CD4-positive, alpha-beta memory T cell (primary cell): Measurements from ENCODE around the gene ARHGAP6. TPM values are rescaled to one million over a fixed set of nuclear protein-coding genes. Genes with fewer than 3 reads are reported as not detected.

Experiments used
- CTCF ChIA-PET: fragments of 350-600 bp; sonication (Branson Sonifier 250); formaldehyde crosslinking; loops from one replicate; lab custom pipeline; 2021; ENCODE audit warnings: inconsistent platforms; ENCODE audit not compliant: partially characterized antibody; lab: Charles Lee
- POLR2A ChIA-PET: fragments of 350-600 bp; sonication (Branson Sonifier 250); formaldehyde crosslinking; loops from one replicate; lab custom pipeline; 2021; ENCODE audit not compliant: partially characterized antibody; lab: Charles Lee
- DNase-seq, 5 donors: peaks; one replicate each; pipeline versions ENCODE4 v3.0.0 to v3.0.0-alpha.2; 2020 to 2022; ENCODE audit warnings: mixed read lengths in 1 of 5
- H3K27ac ChIP-seq: one replicate; pipeline ENCODE4 v1.7.0; 2013; ENCODE audit warnings: low read depth, low read length
- H3K27me3 ChIP-seq: 2 replicates; pipeline ENCODE4 v1.7.0; 2013; ENCODE audit warnings: mild to moderate bottlenecking, low read length, moderate library complexity; ENCODE audit not compliant: insufficient read depth
- H3K36me3 ChIP-seq: 2 replicates; pipeline ENCODE4 v1.7.0; 2013; ENCODE audit warnings: mild to moderate bottlenecking, low read length, moderate library complexity; ENCODE audit not compliant: insufficient read depth
- H3K4me1 ChIP-seq: 2 replicates; pipeline ENCODE4 v1.7.0; 2013; ENCODE audit warnings: mild to moderate bottlenecking, low read length, moderate library complexity; ENCODE audit not compliant: insufficient read depth
- H3K4me3 ChIP-seq, 2 donors: one replicate each; pipeline ENCODE4 v1.7.0; 2013; ENCODE audit warnings: low read length in 2 of 2, mild to moderate bottlenecking in 1 of 2
- H3K9me3 ChIP-seq, 2 donors: one replicate each; pipeline ENCODE4 v1.7.0; 2013; ENCODE audit warnings: low read length in 2 of 2, control low read depth in 1 of 2; ENCODE audit not compliant: control insufficient read depth in 1 of 2
- H3K27ac Mint-ChIP-seq, 7 donors: one replicate each; pipeline ENCODE4 v1.8.0; 2020 to 2021; ENCODE audit warnings: mixed read lengths in 7 of 7, mild to moderate bottlenecking in 6 of 7, inconsistent platforms in 3 of 7, moderate library complexity in 3 of 7
- H3K27me3 Mint-ChIP-seq, 2 donors: one replicate each; pipeline ENCODE4 v1.8.0; 2020 to 2021; ENCODE audit warnings: mixed read lengths in 2 of 2
- H3K36me3 Mint-ChIP-seq, 2 donors: one replicate each; pipeline ENCODE4 v1.8.0; 2020 to 2021; ENCODE audit warnings: mixed read lengths in 2 of 2, inconsistent platforms in 1 of 2, mild to moderate bottlenecking in 1 of 2
- H3K4me1 Mint-ChIP-seq, 4 donors: one replicate each; pipeline ENCODE4 v1.8.0; 2020 to 2021; ENCODE audit warnings: mixed read lengths in 4 of 4, mild to moderate bottlenecking in 1 of 4
- H3K4me3 Mint-ChIP-seq, 8 donors: one replicate each; pipeline ENCODE4 v1.8.0; 2020 to 2021; ENCODE audit warnings: mixed read lengths in 8 of 8, mild to moderate bottlenecking in 7 of 8, moderate library complexity in 6 of 8, inconsistent platforms in 3 of 8
- H3K9me3 Mint-ChIP-seq, 8 donors: one replicate each; pipeline ENCODE4 v1.8.0; 2020 to 2021; ENCODE audit warnings: mixed read lengths in 8 of 8, mild to moderate bottlenecking in 5 of 8, inconsistent platforms in 3 of 8, moderate library complexity in 1 of 8
- intact Hi-C: fragments of 100-400 bp; cut with micrococcal nuclease; formaldehyde crosslinking; loops from one replicate; pipeline ENCODE4 v1.15.1; 2023
- polyA plus RNA-seq, 2 donors: library from polyadenylated mRNA; unstranded; fragments of 300-500 nt; fragmentation: Illumina TruSeq; gene quantifications; one replicate each; pipeline ENCODE4 v1.2.3, GENCODE V29; 2021
- total RNA-seq, 2 experiments: library from RNA; stranded (reverse); gene quantifications; one replicate each; pipeline ENCODE4 v1.2.3, GENCODE V29; 2021

ARHGAP6 gene
- total and polyA plus RNA-seq, 4 experiments from 2014 or later: not detected

DNA sequence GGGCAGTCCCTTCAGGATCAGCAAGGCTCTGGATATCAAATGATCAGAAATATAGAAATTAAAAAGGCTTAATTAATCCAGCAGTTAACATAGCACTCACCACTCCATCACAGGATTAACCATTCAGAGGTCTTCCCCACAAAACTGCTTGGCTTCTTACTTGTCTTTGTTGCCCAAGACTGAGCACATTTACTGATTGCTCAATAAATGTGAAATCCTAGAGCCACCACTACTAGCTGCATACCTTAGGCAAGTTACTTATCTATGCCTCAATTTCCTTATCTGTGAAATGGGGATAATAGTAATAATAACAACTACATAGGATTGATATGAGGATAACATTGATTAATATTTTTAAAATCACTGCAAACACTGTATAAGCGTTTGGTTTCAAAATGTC, 124.2 kb downstream of the ARHGAP6 start:
- H3K36me3 Mint-ChIP-seq: no peaks in the 10 kb centered on the region
- Histone ChIP-seq H3K27ac (no peak overlapping the region), H3K36me3 (no peaks in the 10 kb centered on the region), H3K27me3 (no peaks in the 10 kb centered on the region), H3K4me3 (no peak overlapping the region), H3K9me3 (no peaks in the 10 kb centered on the region), H3K4me1 (no peaks in the 10 kb centered on the region)
- intact Hi-C loops: no loop called here
- no peaks in the 10 kb centered on the region for H3K9me3 Mint-ChIP-seq
- no peaks in the 10 kb centered on the region for H3K4me1 Mint-ChIP-seq
- no peak for DNase-seq
- CTCF ChIA-PET: interaction anchor here (1.2 kb wide), 1 partner anchor 17 kb away, joined by 3 read pairs; no protein-coding TSS in a partner anchor
- no peak overlapping the region for H3K27ac Mint-ChIP-seq
- POLR2A ChIA-PET: no interaction called here
- H3K4me3 Mint-ChIP-seq: no peak overlapping the region
- no peaks in the 10 kb centered on the region for H3K27me3 Mint-ChIP-seq

DNA sequence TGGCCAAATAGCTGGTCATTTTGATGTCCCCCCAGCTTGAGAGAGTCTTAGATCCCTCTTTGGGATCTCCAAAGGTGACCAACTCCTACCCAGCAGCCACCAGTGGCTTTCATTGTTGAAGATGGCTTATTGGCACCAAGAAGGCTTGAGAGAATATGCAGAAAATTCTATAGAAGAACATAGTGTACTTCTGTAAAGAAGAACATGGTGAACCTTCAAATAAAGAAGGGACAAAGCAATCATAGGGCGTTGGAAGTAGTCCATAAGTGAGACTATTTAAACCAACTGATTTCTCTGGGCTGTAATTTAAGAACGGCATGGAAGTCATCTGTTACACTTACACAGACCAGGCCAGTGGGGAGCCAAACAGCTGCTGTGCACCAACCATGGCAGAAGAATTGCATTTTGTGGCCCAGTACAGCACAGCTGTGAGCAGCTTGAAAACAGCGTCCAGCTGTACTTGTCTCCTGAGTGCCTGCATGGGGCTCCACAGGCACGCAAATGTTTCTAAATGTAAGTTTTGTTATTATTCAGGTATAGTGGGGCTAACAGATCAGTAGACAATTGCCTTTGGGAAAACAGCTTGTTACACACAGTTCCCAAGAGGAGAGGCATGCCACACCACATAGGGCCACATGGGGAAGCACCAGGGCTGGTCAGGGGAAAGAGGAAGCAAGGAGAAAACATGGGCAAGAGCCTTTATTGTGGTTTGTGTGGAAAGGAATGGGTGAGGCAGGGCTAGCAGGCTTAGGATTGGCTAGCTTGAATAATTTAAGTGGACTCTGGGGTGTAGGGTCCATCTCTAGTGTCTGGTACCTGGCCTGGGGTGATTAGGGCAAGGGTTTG, 125.0 kb downstream of the ARHGAP6 start:
- intact Hi-C loops: no loop called here
- H3K4me3 ChIP-seq: no peak overlapping the region
- Mint-ChIP-seq H3K36me3 (no peaks in the 10 kb centered on the region), H3K9me3 (no peaks in the 10 kb centered on the region), H3K4me1 (no peaks in the 10 kb centered on the region), H3K27me3 (no peaks in the 10 kb centered on the region), H3K4me3 (no peak overlapping the region), H3K27ac (no peak overlapping the region)
- no peaks in the 10 kb centered on the region for H3K27me3 ChIP-seq
- ChIA-PET POLR2A (no interaction called here), CTCF (no interaction called here)
- DNase-seq: no peak
- H3K27ac ChIP-seq: no peak overlapping the region
- H3K4me1 ChIP-seq: no peaks in the 10 kb centered on the region
- H3K36me3 ChIP-seq: no peaks in the 10 kb centered on the region
- no peaks in the 10 kb centered on the region for H3K9me3 ChIP-seq

GRCh38 chrX:11537141-11537540, 128.6 kb downstream of the ARHGAP6 start:
- intact Hi-C loops: no loop called here
- CTCF ChIA-PET: interaction anchor here (1.7 kb wide), 1 partner anchor 237 kb away, joined by 5 read pairs; no protein-coding TSS in a partner anchor

DNA sequence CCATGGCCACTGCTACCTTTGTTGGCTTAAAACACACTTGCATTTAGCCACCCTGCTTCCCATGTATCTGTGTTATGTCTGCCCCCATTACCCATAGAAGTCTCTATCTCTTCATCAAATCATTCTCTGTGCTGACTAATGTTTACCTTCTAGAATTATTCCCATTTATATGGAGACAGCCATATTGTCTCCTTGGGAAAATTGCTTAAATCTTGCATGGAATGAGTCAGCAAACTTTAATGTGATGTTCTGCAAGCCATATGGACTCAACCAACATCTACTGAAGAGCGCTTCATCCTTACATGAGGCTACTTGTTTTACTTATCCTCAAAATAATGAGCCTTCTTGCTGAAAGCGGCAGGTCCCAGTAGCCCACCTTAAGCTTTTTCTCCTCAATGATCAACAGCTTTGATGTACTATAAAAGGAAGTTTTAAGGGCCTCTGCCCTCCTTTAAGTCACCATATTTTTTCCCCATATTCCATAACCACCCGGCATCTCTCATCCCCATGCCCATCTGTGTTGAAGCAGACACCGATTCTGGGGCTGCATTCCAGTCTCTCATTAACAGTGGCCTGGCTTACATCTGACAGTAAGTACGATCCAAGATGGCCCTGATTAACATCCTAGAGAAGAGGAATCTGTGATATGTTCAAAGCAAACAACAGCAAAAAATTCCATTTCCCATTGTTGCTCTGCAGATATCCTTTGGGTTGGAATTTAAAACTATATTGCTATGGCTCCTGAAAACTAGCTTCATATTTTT, 130.4 kb downstream of the ARHGAP6 start:
- no peak overlapping the region for H3K27ac Mint-ChIP-seq
- intact Hi-C loops: no loop called here
- H3K27ac ChIP-seq: no peak overlapping the region
- no peaks in the 10 kb centered on the region for H3K27me3 ChIP-seq
- no peaks in the 10 kb centered on the region for H3K9me3 ChIP-seq
- no peaks in the 10 kb centered on the region for H3K4me1 ChIP-seq
- no peaks in the 10 kb centered on the region for H3K9me3 Mint-ChIP-seq
- ChIA-PET POLR2A (no interaction called here), CTCF (interaction anchor here (0.8 to 1.6 kb wide), 3 partner anchors 235 to 252 kb away, joined by 3 to 5 read pairs (median 3); no protein-coding TSS in a partner anchor)
- H3K4me3 ChIP-seq: no peak overlapping the region
- DNase-seq: no peak
- no peaks in the 10 kb centered on the region for H3K36me3 Mint-ChIP-seq
- H3K4me1 Mint-ChIP-seq: no peaks in the 10 kb centered on the region
- H3K36me3 ChIP-seq: no peaks in the 10 kb centered on the region
- no peaks in the 10 kb centered on the region for H3K27me3 Mint-ChIP-seq
- H3K4me3 Mint-ChIP-seq: no peak overlapping the region

More at GRCh38 chrX:11537141-11537540, 128.6 kb downstream of the ARHGAP6 start:
- Histone ChIP-seq H3K4me1 (no peaks in the 10 kb centered on the region), H3K9me3 (no peaks in the 10 kb centered on the region), H3K4me3 (no peak overlapping the region), H3K36me3 (no peaks in the 10 kb centered on the region), H3K27ac (no peak overlapping the region), H3K27me3 (no peaks in the 10 kb centered on the region)
- POLR2A ChIA-PET: no interaction called here
- Mint-ChIP-seq H3K36me3 (no peaks in the 10 kb centered on the region), H3K27me3 (no peaks in the 10 kb centered on the region), H3K9me3 (no peaks in the 10 kb centered on the region), H3K4me3 (no peak overlapping the region), H3K27ac (no peak overlapping the region), H3K4me1 (no peaks in the 10 kb centered on the region)
- DNase-seq: no peak

GRCh38 chrX:11533199-11533651, 132.5 kb downstream of the ARHGAP6 start:
- Histone ChIP-seq H3K4me3 (no peak overlapping the region), H3K36me3 (no peaks in the 10 kb centered on the region), H3K9me3 (no peaks in the 10 kb centered on the region), H3K27ac (no peak overlapping the region), H3K4me1 (no peaks in the 10 kb centered on the region), H3K27me3 (no peaks in the 10 kb centered on the region)
- intact Hi-C loops: loop anchor here (1.0 to 5.0 kb wide), 4 partner anchors 191 to 1169 kb away; no protein-coding TSS in a partner anchor
- Mint-ChIP-seq H3K36me3 (no peaks in the 10 kb centered on the region), H3K9me3 (no peaks in the 10 kb centered on the region), H3K4me1 (no peaks in the 10 kb centered on the region), H3K27ac (no peak overlapping the region), H3K27me3 (no peaks in the 10 kb centered on the region), H3K4me3 (no peak overlapping the region)
- ChIA-PET CTCF (interaction anchor here (2.5 kb wide), 1 partner anchor 254 kb away, joined by 9 read pairs; no protein-coding TSS in a partner anchor), POLR2A (no interaction called here)
- DNase-seq: peak in 4 of 5 donors; percentile 69 to 81 (median 75)

DNA sequence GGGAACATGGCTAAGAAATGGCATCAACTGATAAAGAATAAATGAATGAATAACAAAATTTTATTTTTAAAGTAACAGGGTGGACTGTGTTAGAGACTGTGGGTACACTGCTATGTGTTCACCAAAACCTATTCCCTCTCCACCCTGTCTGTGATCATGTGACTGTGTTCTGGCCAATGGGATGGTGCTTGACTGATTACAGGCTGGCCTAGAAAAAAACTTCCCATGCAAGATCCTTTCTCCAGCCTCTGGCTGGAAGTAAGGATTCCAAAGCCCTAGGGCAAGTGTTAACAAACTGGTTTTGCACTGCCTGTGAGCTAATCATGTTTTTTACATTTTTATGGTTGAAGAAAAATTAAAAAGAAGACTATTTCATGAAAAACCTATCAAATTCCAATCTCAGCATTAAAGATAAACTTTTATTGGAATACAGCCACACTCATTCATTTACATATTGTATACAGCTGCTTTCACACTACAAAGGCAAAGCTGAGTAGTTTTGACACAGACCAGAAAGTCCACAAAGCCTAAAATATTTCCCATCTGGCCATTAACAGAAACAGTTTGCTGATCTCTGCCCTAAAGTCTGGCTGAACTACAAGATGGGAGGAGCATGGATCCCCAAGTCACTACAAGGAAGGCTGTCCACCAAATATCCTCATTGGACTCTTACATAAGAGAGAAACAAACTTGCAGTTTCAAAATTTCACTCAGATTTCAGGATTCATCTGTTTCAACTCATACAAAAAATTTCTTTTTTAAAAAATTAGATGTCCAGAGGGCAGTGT, 133.2 kb downstream of the ARHGAP6 start:
- H3K4me1 ChIP-seq: no peaks in the 10 kb centered on the region
- Mint-ChIP-seq H3K27me3 (no peaks in the 10 kb centered on the region), H3K4me3 (no peak overlapping the region), H3K27ac (no peak overlapping the region), H3K9me3 (no peaks in the 10 kb centered on the region), H3K4me1 (no peaks in the 10 kb centered on the region), H3K36me3 (no peaks in the 10 kb centered on the region)
- POLR2A ChIA-PET: interaction anchor here (1.2 kb wide), 1 partner anchor 226 kb away, joined by 3 read pairs; the partner anchor contains the start of gene MSL3
- CTCF ChIA-PET: interaction anchor here (0.7 to 2.6 kb wide), 4 partner anchors 33 to 254 kb away, joined by 3 to 11 read pairs (median 9); no protein-coding TSS in a partner anchor
- H3K27me3 ChIP-seq: no peaks in the 10 kb centered on the region
- H3K4me3 ChIP-seq: no peak overlapping the region
- H3K9me3 ChIP-seq: no peaks in the 10 kb centered on the region
- no peak overlapping the region for H3K27ac ChIP-seq
- H3K36me3 ChIP-seq: no peaks in the 10 kb centered on the region
- DNase-seq: no peak
- intact Hi-C loops: loop anchor here (1.0 to 5.0 kb wide), 4 partner anchors 192 to 1170 kb away; no protein-coding TSS in a partner anchor
